T-helper 2 cell treated with Interferon-gamma antibody and Interleukin-4, amounts not matched to agents 5 μg/mL and 100 μg/mL, for 36 hours (primary cell): ENCODE results near the gene IQCH.
"Not testable (repeated sequence)": the region's sequence is repeated elsewhere in the genome, so short reads cannot be mapped to it uniquely, and the experiment has no call there.

Experiments
- DNase-seq: peaks from one replicate; pipeline ENCODE4 v3.0.0; 2021; ENCODE audit warnings: low spot score
- H3K27ac Mint-ChIP-seq: one replicate; pipeline ENCODE4 v1.8.0; 2021; ENCODE audit warnings: mild to moderate bottlenecking, mixed read lengths
- H3K27me3 Mint-ChIP-seq: one replicate; pipeline ENCODE4 v1.8.0; 2021; ENCODE audit warnings: low read depth, mixed read lengths
- H3K36me3 Mint-ChIP-seq: one replicate; pipeline ENCODE4 v1.8.0; 2021; ENCODE audit warnings: low read depth, mixed read lengths
- H3K4me1 Mint-ChIP-seq: one replicate; pipeline ENCODE4 v1.8.0; 2021; ENCODE audit warnings: low read depth, mixed read lengths
- H3K4me3 Mint-ChIP-seq: one replicate; pipeline ENCODE4 v1.8.0; 2022; ENCODE audit warnings: mild to moderate bottlenecking, moderate library complexity, mixed read lengths
- H3K9me3 Mint-ChIP-seq: one replicate; pipeline ENCODE4 v1.8.0; 2021; ENCODE audit warnings: mixed read lengths

IQCH gene

GRCh38 chr15:67256051-67256450, 1.5 kb downstream of the IQCH start:
- Mint-ChIP-seq H3K4me1 (peaks cover 29% of the 10 kb centered on the region), H3K36me3 (peaks cover 5% of the 10 kb centered on the region), H3K27me3 (peaks cover 23% of the 10 kb centered on the region), H3K4me3 (peak overlapping the region; percentile 61), H3K9me3 (no peaks in the 10 kb centered on the region), H3K27ac (peak overlapping the region; percentile 27)
- no peak for DNase-seq

GRCh38 chr15:67258412-67258811, 3.8 kb downstream of the IQCH start:
- H3K27ac Mint-ChIP-seq, DNase-seq, H3K4me3 Mint-ChIP-seq, H3K36me3 Mint-ChIP-seq, H3K9me3 Mint-ChIP-seq: not testable (repeated sequence)
- Mint-ChIP-seq H3K27me3 (peaks cover 26% of the 10 kb centered on the region), H3K4me1 (peaks cover 14% of the 10 kb centered on the region)

GRCh38 chr15:67259379-67259778, 4.8 kb downstream of the IQCH start:
- no peak overlapping the region for H3K4me3 Mint-ChIP-seq
- H3K36me3 Mint-ChIP-seq: peaks cover 1% of the 10 kb centered on the region
- no peak for DNase-seq
- no peaks in the 10 kb centered on the region for H3K9me3 Mint-ChIP-seq
- no peak overlapping the region for H3K27ac Mint-ChIP-seq
- peaks cover 8% of the 10 kb centered on the region for H3K4me1 Mint-ChIP-seq
- peaks cover 26% of the 10 kb centered on the region for H3K27me3 Mint-ChIP-seq

- Mint-ChIP-seq H3K4me3 (no peak overlapping the region), H3K27me3 (peaks cover 23% of the 10 kb centered on the region), H3K27ac (no peak overlapping the region), H3K9me3 (no peaks in the 10 kb centered on the region), H3K4me1 (peaks cover 7% of the 10 kb centered on the region), H3K36me3 (no peaks in the 10 kb centered on the region)
- no peak for DNase-seq
Observed at GRCh38 chr15:67259806-67260205, 5.2 kb downstream of the IQCH start.

- Mint-ChIP-seq H3K4me3 (no peak overlapping the region), H3K27me3 (peaks cover 31% of the 10 kb centered on the region), H3K4me1 (peaks cover 4% of the 10 kb centered on the region), H3K9me3 (no peaks in the 10 kb centered on the region), H3K27ac (no peak overlapping the region), H3K36me3 (no peaks in the 10 kb centered on the region)
- no peak for DNase-seq
Observed at GRCh38 chr15:67266870-67267269, 12.3 kb downstream of the IQCH start.

GRCh38 chr15:67267440-67267839, 12.9 kb downstream of the IQCH start:
- Mint-ChIP-seq H3K27ac (no peak overlapping the region), H3K36me3 (no peaks in the 10 kb centered on the region), H3K4me1 (peaks cover 4% of the 10 kb centered on the region), H3K9me3 (no peaks in the 10 kb centered on the region), H3K4me3 (no peak overlapping the region), H3K27me3 (peaks cover 32% of the 10 kb centered on the region)
- DNase-seq: no peak

GRCh38 chr15:67267951-67268941, 13.7 kb downstream of the IQCH start:
- H3K27me3 Mint-ChIP-seq: peaks cover 35% of the 10 kb centered on the region

GRCh38 chr15:67274236-67274635, 19.6 kb downstream of the IQCH start:
- peaks cover 3% of the 10 kb centered on the region for H3K36me3 Mint-ChIP-seq
- H3K4me1 Mint-ChIP-seq: no peaks in the 10 kb centered on the region
- H3K27me3 Mint-ChIP-seq: peaks cover 46% of the 10 kb centered on the region
- no peak overlapping the region for H3K27ac Mint-ChIP-seq
- no peak overlapping the region for H3K4me3 Mint-ChIP-seq
- no peak for DNase-seq
- peaks cover 14% of the 10 kb centered on the region for H3K9me3 Mint-ChIP-seq

More at GRCh38 chr15:67267951-67268941, 13.7 kb downstream of the IQCH start:
- Mint-ChIP-seq H3K4me3 (no peak overlapping the region), H3K4me1 (peaks cover 4% of the 10 kb centered on the region), H3K36me3 (no peaks in the 10 kb centered on the region), H3K9me3 (no peaks in the 10 kb centered on the region), H3K27ac (no peak overlapping the region)
- DNase-seq: no peak

- H3K4me3 Mint-ChIP-seq: no peak overlapping the region
- H3K27ac Mint-ChIP-seq: no peak overlapping the region
- peaks cover 3% of the 10 kb centered on the region for H3K36me3 Mint-ChIP-seq
- no peak for DNase-seq
- H3K9me3 Mint-ChIP-seq: peaks cover 14% of the 10 kb centered on the region
- H3K4me1 Mint-ChIP-seq: no peaks in the 10 kb centered on the region
- peaks cover 32% of the 10 kb centered on the region for H3K27me3 Mint-ChIP-seq
Observed at GRCh38 chr15:67276666-67277065, 22.1 kb downstream of the IQCH start.

GRCh38 chr15:67280217-67280616, 25.6 kb downstream of the IQCH start:
- Mint-ChIP-seq H3K9me3 (peaks cover 1% of the 10 kb centered on the region), H3K27me3 (peaks cover 27% of the 10 kb centered on the region), H3K4me1 (no peaks in the 10 kb centered on the region), H3K36me3 (no peaks in the 10 kb centered on the region), H3K27ac (no peak overlapping the region), H3K4me3 (no peak overlapping the region)
- no peak for DNase-seq

- Mint-ChIP-seq H3K4me1 (no peaks in the 10 kb centered on the region), H3K36me3 (no peaks in the 10 kb centered on the region), H3K4me3 (no peak overlapping the region), H3K9me3 (peaks cover 5% of the 10 kb centered on the region), H3K27ac (no peak overlapping the region), H3K27me3 (peaks cover 27% of the 10 kb centered on the region)
- DNase-seq: no peak
Observed at GRCh38 chr15:67281714-67282113, 27.1 kb downstream of the IQCH start.

DNA sequence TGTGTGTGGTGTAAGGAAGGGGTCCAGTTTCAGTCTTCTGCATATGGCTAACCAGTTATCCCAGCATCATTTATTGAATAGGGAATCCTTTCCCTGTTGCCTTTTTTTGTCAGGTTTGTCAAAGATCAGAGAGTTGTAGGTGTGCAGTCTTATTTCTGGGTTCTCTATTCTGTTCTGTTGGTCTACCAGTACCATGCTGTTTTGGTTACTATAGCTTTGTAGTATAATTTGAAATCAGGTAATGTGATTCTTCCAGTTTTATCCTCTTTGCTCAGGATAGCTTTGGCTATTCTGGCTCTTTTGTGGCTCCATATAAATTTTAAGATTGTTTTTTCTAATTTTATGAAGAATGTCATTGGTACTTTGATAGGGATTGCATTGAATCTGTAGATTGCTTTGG, 31.0 kb downstream of the IQCH start:
- not testable (repeated sequence) for DNase-seq, H3K27ac Mint-ChIP-seq, H3K4me1 Mint-ChIP-seq, H3K36me3 Mint-ChIP-seq, H3K4me3 Mint-ChIP-seq, H3K9me3 Mint-ChIP-seq
- H3K27me3 Mint-ChIP-seq: peaks cover 20% of the 10 kb centered on the region

GRCh38 chr15:67286400-67286799, 31.8 kb downstream of the IQCH start:
- H3K4me3 Mint-ChIP-seq, DNase-seq, H3K9me3 Mint-ChIP-seq, H3K36me3 Mint-ChIP-seq, H3K4me1 Mint-ChIP-seq, H3K27ac Mint-ChIP-seq: not testable (repeated sequence)
- H3K27me3 Mint-ChIP-seq: peaks cover 19% of the 10 kb centered on the region

DNA sequence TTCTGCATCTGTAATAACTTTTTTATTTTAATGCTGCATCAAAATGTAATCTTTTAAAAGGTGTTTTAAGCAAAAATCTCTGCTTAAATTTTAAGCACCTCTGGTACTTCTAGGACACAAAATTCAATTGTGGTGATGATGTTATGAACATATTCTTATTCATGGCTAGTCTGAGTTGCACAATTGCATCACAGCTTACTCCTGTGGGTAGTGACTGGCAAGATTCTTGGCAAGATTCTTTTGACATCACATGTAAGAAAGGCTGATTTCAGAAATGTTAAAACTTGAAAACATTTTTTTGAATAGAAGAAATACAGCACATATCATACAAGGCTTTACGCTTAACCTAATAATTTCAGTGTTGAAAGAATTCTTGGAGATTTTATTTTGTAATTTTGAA, 35.7 kb downstream of the IQCH start:
- Mint-ChIP-seq H3K27ac (no peak overlapping the region), H3K27me3 (peaks cover 9% of the 10 kb centered on the region), H3K4me1 (no peaks in the 10 kb centered on the region), H3K36me3 (no peaks in the 10 kb centered on the region), H3K9me3 (peaks cover 3% of the 10 kb centered on the region), H3K4me3 (no peak overlapping the region)
- no peak for DNase-seq
